Peyer's patch (tissue), 4 donors: ENCODE measurements around the gene ENAH. TPM values are rescaled to one million over a fixed set of nuclear protein-coding genes. Genes with fewer than 3 reads are reported as not detected.
A peak's percentile ranks its signal among the peaks of the same experiment; 100 is the strongest.

ENCODE experiments used
- DNase-seq, 3 donors: peaks; one replicate each; pipeline ENCODE4 v3.0.0-alpha.2; 2017 to 2019
- H3K27ac ChIP-seq, 4 donors: fragments of 200-600 bp; sonication (generic); one replicate each; pipeline ENCODE4 v1.5.1; 2016 to 2019
- H3K27me3 ChIP-seq, 2 donors: fragments of 200-600 bp; sonication (generic); one replicate each; pipeline ENCODE4 v1.5.1; 2019
- H3K36me3 ChIP-seq, 3 donors: fragments of 200-600 bp; sonication (generic); one replicate each; pipeline ENCODE4 v1.5.1; 2016 to 2019
- H3K4me1 ChIP-seq, 4 donors: fragments of 200-600 bp; sonication (generic); one replicate each; pipeline ENCODE4 v1.5.1; 2016 to 2019
- H3K4me3 ChIP-seq, 4 donors: fragments of 200-600 bp; sonication (generic); 1 replicate in 3 of 4; 2 replicates in 1 of 4; pipeline ENCODE4 v1.5.1; 2016 to 2019; ENCODE audit warnings: mild to moderate bottlenecking in 1 of 4
- H3K9me3 ChIP-seq, 4 donors: fragments of 200-600 bp; sonication (generic); one replicate each; pipeline ENCODE4 v1.5.1; 2016 to 2019; ENCODE audit warnings: mild to moderate bottlenecking in 1 of 4
- CTCF ChIP-seq, 6 experiments: fragments of 450-650 bp in 4 of 6; fragments of 200-600 bp in 2 of 6; sonication (generic) in 1 of 6; IDR thresholded peaks; one replicate each; pipeline ENCODE4 v1.5.1; 2017 to 2019; ENCODE audit warnings: antibody characterized with exemption in 6 of 6, mild to moderate bottlenecking in 3 of 6, moderate library complexity in 1 of 6
- POLR2A ChIP-seq, 2 donors: fragments of 450-650 bp; IDR thresholded peaks; one replicate each; pipeline ENCODE4 v1.5.1; 2017; ENCODE audit warnings: antibody characterized with exemption in 2 of 2, mild to moderate bottlenecking in 2 of 2, moderate library complexity in 2 of 2
- total RNA-seq, 4 donors: library from RNA; depleted of rRNA; stranded (reverse); fragments of >200 nt; gene quantifications; one replicate each; pipeline ENCODE4 v1.1.0, GENCODE V29; 2016

Gene ENAH
- total RNA-seq, 4 donors from 2014 or later: 7.6 to 51.2 (median 16.5) TPM

- peak overlapping the region in 2 of 4 donors; percentile 50 to 52 for H3K27ac ChIP-seq
- H3K27me3 ChIP-seq: no peaks in the 10 kb centered on the region
- TF ChIP-seq POLR2A (IDR thresholded peaks at IDR 0.05) (no peak), CTCF (IDR thresholded peaks at IDR 0.05) (no peak)
- no peaks in the 10 kb centered on the region for H3K9me3 ChIP-seq
- no peaks in the 10 kb centered on the region for H3K36me3 ChIP-seq
- no peak overlapping the region for H3K4me3 ChIP-seq
- DNase-seq: no peak
- no peaks in the 10 kb centered on the region for H3K4me1 ChIP-seq
Measured at GRCh38 chr1:225509376-225509707, 143.6 kb downstream of the ENAH start.

GRCh38 chr1:225508538-225509375, 144.2 kb downstream of the ENAH start:
- Histone ChIP-seq H3K27me3 (no peaks in the 10 kb centered on the region), H3K4me1 (no peaks in the 10 kb centered on the region), H3K9me3 (no peaks in the 10 kb centered on the region), H3K36me3 (no peaks in the 10 kb centered on the region), H3K4me3 (no peak overlapping the region), H3K27ac (peak overlapping the region in 2 of 4 donors; percentile 50 to 52)
- peak in 1 of 3 donors; percentile 65 for DNase-seq
- TF ChIP-seq POLR2A (IDR thresholded peaks at IDR 0.05) (no peak), CTCF (IDR thresholded peaks at IDR 0.05) (no peak)

DNA sequence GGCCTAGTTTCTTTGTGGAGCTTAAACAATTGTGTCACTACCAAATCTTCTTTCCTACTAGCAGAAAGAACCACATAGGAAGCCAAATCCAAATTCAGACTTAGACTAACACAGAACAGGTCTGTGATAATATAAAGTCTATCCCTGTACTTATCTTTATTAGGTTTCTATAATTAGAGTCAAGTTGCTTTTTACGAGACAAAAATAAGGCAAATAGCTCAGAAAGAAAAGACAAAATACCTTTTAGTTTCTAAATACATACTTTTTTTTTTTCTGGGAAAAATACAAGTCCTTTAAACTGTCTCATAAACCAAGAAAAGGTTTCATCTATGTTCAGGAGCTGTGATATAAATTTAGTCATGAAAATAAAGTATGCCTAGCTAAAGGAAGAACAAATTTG, 146.2 kb downstream of the ENAH start:
- H3K36me3 ChIP-seq: no peaks in the 10 kb centered on the region
- H3K27me3 ChIP-seq: no peaks in the 10 kb centered on the region
- H3K4me1 ChIP-seq: no peaks in the 10 kb centered on the region
- TF ChIP-seq CTCF (IDR thresholded peaks at IDR 0.05) (no peak), POLR2A (IDR thresholded peaks at IDR 0.05) (no peak)
- no peak overlapping the region for H3K4me3 ChIP-seq
- H3K9me3 ChIP-seq: no peaks in the 10 kb centered on the region
- DNase-seq: no peak
- no peak overlapping the region for H3K27ac ChIP-seq

- H3K27ac ChIP-seq: no peak overlapping the region
- DNase-seq: no peak
Measured at GRCh38 chr1:225504776-225505175, 148.1 kb downstream of the ENAH start.

DNA sequence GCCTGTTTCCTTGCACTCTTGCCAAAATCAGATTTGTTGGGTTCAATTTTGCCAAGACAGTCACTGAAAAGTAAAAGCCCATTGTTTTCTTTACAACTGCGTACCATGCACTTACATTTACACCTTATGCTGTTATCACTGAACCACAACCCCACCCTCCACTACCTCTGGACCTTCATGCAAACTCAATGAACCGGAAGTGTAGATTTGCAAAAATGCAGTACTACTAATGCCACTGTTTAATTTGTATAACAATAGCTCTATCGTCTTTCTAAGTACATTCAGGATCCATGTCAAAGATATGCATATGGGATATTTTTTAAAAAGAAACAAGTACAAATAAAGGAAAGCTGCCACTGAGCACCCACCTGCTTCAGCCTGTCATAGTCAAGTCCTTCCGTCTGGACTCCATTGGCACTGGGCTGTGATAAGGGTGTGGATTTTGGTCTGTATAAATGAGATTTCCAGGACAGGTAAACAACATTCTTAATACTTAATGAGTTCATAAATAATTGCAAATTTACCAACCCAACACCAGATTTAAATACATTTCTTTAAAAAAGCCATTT, 152.2 kb downstream of the ENAH start:
- Histone ChIP-seq H3K4me3 (no peak overlapping the region), H3K4me1 (no peaks in the 10 kb centered on the region), H3K27ac (no peak overlapping the region), H3K36me3 (no peaks in the 10 kb centered on the region), H3K9me3 (no peaks in the 10 kb centered on the region), H3K27me3 (no peaks in the 10 kb centered on the region)
- no peak for TF ChIP-seq POLR2A (IDR thresholded peaks at IDR 0.05)
- no peak for TF ChIP-seq CTCF (IDR thresholded peaks at IDR 0.05)
- no peak for DNase-seq

More at GRCh38 chr1:225504776-225505175, 148.1 kb downstream of the ENAH start:
- Histone ChIP-seq H3K9me3 (no peaks in the 10 kb centered on the region), H3K4me3 (no peak overlapping the region), H3K36me3 (no peaks in the 10 kb centered on the region), H3K27me3 (no peaks in the 10 kb centered on the region), H3K4me1 (no peaks in the 10 kb centered on the region)
- TF ChIP-seq CTCF (IDR thresholded peaks at IDR 0.05): no peak
- TF ChIP-seq POLR2A (IDR thresholded peaks at IDR 0.05): no peak
